PC-9 (cell line): ENCODE data around the gene SLC6A18.

Experiments
- CTCF ChIP-seq: fragments of 200-600 bp; sonication (generic); conservative IDR thresholded peaks from 2 replicates; pipeline ENCODE4 v1.6.1; 2017; ENCODE audit warnings: mixed run types, antibody characterized with exemption, mild to moderate bottlenecking, moderate library complexity
- EZH2 ChIP-seq: fragments of 200-600 bp; sonication (generic); IDR thresholded peaks from 2 replicates; pipeline ENCODE4 v1.8.0; 2017; ENCODE audit warnings: antibody characterized with exemption, low read depth

GRCh38 chr5:1204693-1205242 lies 20.4 kb upstream of the SLC6A18 start:
- TF ChIP-seq CTCF (peak; percentile 60), EZH2 (no peak)
